Adrenal gland (tissue), 12 donors: Measurements from ENCODE around the gene DTD1. TPM values are rescaled to one million over a fixed set of nuclear protein-coding genes. Genes with fewer than 3 reads are reported as not detected.

Source experiments
- DNase-seq, 7 donors: peaks; one replicate each; pipeline ENCODE4 v3.0.0-alpha.2; 2019 to 2020
- H3K27ac ChIP-seq, 5 donors: fragments of 200-600 bp; sonication (generic) in 4 of 5; 1 replicate in 3 of 5; 2 replicates in 2 of 5; pipeline versions ENCODE4 v1.5.1 to v1.8.0; 2016 to 2020; ENCODE audit warnings: mild to moderate bottlenecking in 1 of 5
- H3K27me3 ChIP-seq: fragments of 200-600 bp; 2 replicates; pipeline ENCODE4 v1.8.0; 2021
- H3K36me3 ChIP-seq, 2 donors: fragments of 200-600 bp; replicated peaks in 1 of 2; 1 replicate in 1 of 2; 2 replicates in 1 of 2; pipeline versions ENCODE4 v1.5.1 to v1.8.0; 2018 to 2022
- H3K4me1 ChIP-seq, 2 donors: fragments of 200-600 bp; replicated peaks in 1 of 2; 1 replicate in 1 of 2; 2 replicates in 1 of 2; pipeline versions ENCODE4 v1.5.1 to v1.8.0; 2018 to 2021
- H3K4me3 ChIP-seq, 4 donors: fragments of 200-600 bp; sonication (generic) in 3 of 4; one replicate each; pipeline ENCODE4 v1.5.1; 2016 to 2018
- H3K9me3 ChIP-seq, 3 donors: fragments of 200-600 bp; sonication (generic) in 1 of 3; replicated peaks in 1 of 3; 1 replicate in 2 of 3; 2 replicates in 1 of 3; pipeline versions ENCODE4 v1.5.1 to v1.8.0; 2016 to 2021
- CTCF ChIP-seq, 6 experiments: fragments of 450-650 bp in 4 of 6; fragments of 200-600 bp in 2 of 6; sonication (generic) in 1 of 6; IDR thresholded peaks; 1 replicate in 5 of 6; 2 replicates in 1 of 6; pipeline versions ENCODE4 v1.5.1 to v1.8.0; 2016 to 2021; ENCODE audit warnings: antibody characterized with exemption in 6 of 6, mild to moderate bottlenecking in 2 of 6, moderate library complexity in 1 of 6
- POLR2A ChIP-seq, 2 donors: fragments of 450-650 bp; IDR thresholded peaks; one replicate each; pipeline ENCODE4 v1.6.1; 2017; ENCODE audit warnings: antibody characterized with exemption in 2 of 2, mild to moderate bottlenecking in 2 of 2, moderate library complexity in 1 of 2
- WGBS, 4 donors: extraction: QIAGEN DNeasy Blood & Tissue Kit in 2 of 4; methylation state at CpG; one replicate each; pipeline versions ENCODE4 v1.1.5 to v1.1.7; 2013 to 2017; 5-methylcytosine and 5-hydroxymethylcytosine counted together
- intact Hi-C, 2 donors: fragments of 100-400 bp; cut with DNase I; formaldehyde crosslinking; loops; one replicate each; pipeline versions ENCODE4 v1.14.1 to v1.15.0; 2022 to 2023
- polyA plus RNA-seq, 3 donors: library from polyadenylated mRNA; stranded (reverse); fragments of 200-250 nt in 2 of 3; fragments of 350-450 nt in 1 of 3; fragmentation: Illumina TruSeq in 1 of 3; extraction: RNeasy Lipid Tissue Mini Kit (QIAGEN cat#74804) in 1 of 3; gene quantifications; one replicate each; pipeline ENCODE4 v1.2.3, GENCODE V29; 2013 to 2014
- total RNA-seq, 9 donors: library from RNA; depleted of rRNA in 4 of 9; stranded (reverse); fragments of >200 nt in 4 of 9; fragments of 120-200 nt in 1 of 9; fragmentation: NEBNext Ultra II Directional in 1 of 9; extraction: Animal tissue kit (Norgen Biotek cat#: 25700) in 1 of 9; gene quantifications; one replicate each; pipeline versions ENCODE4 v1.1.0 to v1.2.4, GENCODE V29; 2013 to 2023
- donor health status: healthy with polysubstance abuse.
- donor health status: Bipolar disorder and iron deficiency.
- donor health status: DM: yes; HTN: yes; CAD: no.
- donor health status: DM: no; HTN: no; CAD: no.
- donor health status: DM: no; HTN: no; CAD: no.
- donor health status: DM: yes; HTN: yes; CAD: no.

Gene DTD1
- total and polyA plus RNA-seq, 12 donors: 9.5 to 38.9 (median 32.9) TPM

GRCh38 chr20:18712131-18712530, 124.3 kb downstream of the DTD1 start:
- DNase-seq: no peak
- TF ChIP-seq CTCF (IDR thresholded peaks at IDR 0.05): no peak
- no peak for TF ChIP-seq POLR2A (IDR thresholded peaks at IDR 0.05)
- Histone ChIP-seq H3K36me3 (no peaks in the 10 kb centered on the region), H3K27me3 (no peaks in the 10 kb centered on the region), H3K4me3 (no peak overlapping the region), H3K9me3 (no peaks in the 10 kb centered on the region), H3K27ac (no peak overlapping the region), H3K4me1 (peaks cover 0 to 2% of the 10 kb centered on the region in 2 donors)
- WGBS, 4 donors: 73 to 100% (median 89%) methylated on average over 1 of the region's 1 CpG
- intact Hi-C loops: no loop called here

GRCh38 chr20:18712882-18713281, 125.0 kb downstream of the DTD1 start:
- Histone ChIP-seq H3K27me3 (no peaks in the 10 kb centered on the region), H3K36me3 (no peaks in the 10 kb centered on the region), H3K4me3 (no peak overlapping the region), H3K9me3 (no peaks in the 10 kb centered on the region), H3K27ac (no peak overlapping the region), H3K4me1 (no peaks in the 10 kb centered on the region)
- WGBS, 4 donors: 64 to 73% (median 68%) methylated on average over 3 of the region's 3 CpGs
- TF ChIP-seq CTCF (IDR thresholded peaks at IDR 0.05): no peak
- no peak for TF ChIP-seq POLR2A (IDR thresholded peaks at IDR 0.05)
- DNase-seq: no peak
- intact Hi-C loops: no loop called here

- intact Hi-C loops: no loop called here
- H3K27ac ChIP-seq: no peak overlapping the region
- DNase-seq: no peak
These were observed 127.7 kb downstream of the DTD1 start for GRCh38 chr20:18715564-18715963.

DNA sequence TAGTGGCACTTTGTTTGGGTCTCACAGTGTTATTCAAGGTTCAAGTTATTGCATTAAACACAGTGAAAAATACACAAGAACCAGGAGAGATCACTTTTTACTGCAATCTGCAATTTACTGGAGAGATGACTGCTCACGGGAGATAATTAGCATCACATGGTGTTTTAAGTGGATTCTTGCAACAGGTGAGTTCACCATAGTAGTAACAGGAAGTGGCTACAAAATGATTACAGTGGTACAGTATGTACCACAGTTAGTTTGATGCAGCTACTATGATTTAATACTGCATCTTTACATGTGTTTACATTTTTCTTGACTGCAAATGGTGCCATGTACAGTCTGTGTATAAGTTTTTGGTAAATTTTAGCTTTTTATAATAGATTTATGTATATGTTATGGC, 129.2 kb downstream of the DTD1 start:
- 77 to 94% (median 92%) methylated on average over 1 of the region's 1 CpG for WGBS, 4 donors
- H3K36me3 ChIP-seq: no peaks in the 10 kb centered on the region
- DNase-seq: no peak
- H3K4me1 ChIP-seq: no peaks in the 10 kb centered on the region
- no peak for TF ChIP-seq POLR2A (IDR thresholded peaks at IDR 0.05)
- no peak for TF ChIP-seq CTCF (IDR thresholded peaks at IDR 0.05)
- H3K4me3 ChIP-seq: no peak overlapping the region
- intact Hi-C loops: no loop called here
- H3K27me3 ChIP-seq: no peaks in the 10 kb centered on the region
- no peaks in the 10 kb centered on the region for H3K9me3 ChIP-seq
- H3K27ac ChIP-seq: no peak overlapping the region

More at GRCh38 chr20:18715564-18715963, 127.7 kb downstream of the DTD1 start:
- Histone ChIP-seq H3K27me3 (no peaks in the 10 kb centered on the region), H3K36me3 (no peaks in the 10 kb centered on the region), H3K4me3 (no peak overlapping the region), H3K9me3 (no peaks in the 10 kb centered on the region), H3K4me1 (no peaks in the 10 kb centered on the region)
- TF ChIP-seq CTCF (IDR thresholded peaks at IDR 0.05) (no peak), POLR2A (IDR thresholded peaks at IDR 0.05) (no peak)
- WGBS, 4 donors: 88 to 99% (median 95%) methylated on average over 3 of the region's 3 CpGs
